ENCODE results near the gene DCAKD. TPM values are rescaled to one million over a fixed set of nuclear protein-coding genes. Genes with fewer than 3 reads are reported as not detected.
"Not testable (repeated sequence)": the region's sequence is repeated elsewhere in the genome, so short reads cannot be mapped to it uniquely, and the experiment has no call there.

DCAKD gene
- polyA plus RNA-seq, 1 donor from 2014 or later = 13.8 TPM

- Mint-ChIP-seq H3K27ac (no peak overlapping the region), H3K36me3 (peaks cover 7% of the 10 kb centered on the region), H3K9me3 (no peaks in the 10 kb centered on the region), H3K4me3 (peak overlapping the region in 1 of 4 donors; percentile 8), H3K27me3 (no peaks in the 10 kb centered on the region), H3K4me1 (peaks cover 13 to 17% (median 16%) of the 10 kb centered on the region in 3 donors)
These were observed 29.7 kb upstream of the DCAKD start for GRCh38 chr17:45081047-45081703.

DNA sequence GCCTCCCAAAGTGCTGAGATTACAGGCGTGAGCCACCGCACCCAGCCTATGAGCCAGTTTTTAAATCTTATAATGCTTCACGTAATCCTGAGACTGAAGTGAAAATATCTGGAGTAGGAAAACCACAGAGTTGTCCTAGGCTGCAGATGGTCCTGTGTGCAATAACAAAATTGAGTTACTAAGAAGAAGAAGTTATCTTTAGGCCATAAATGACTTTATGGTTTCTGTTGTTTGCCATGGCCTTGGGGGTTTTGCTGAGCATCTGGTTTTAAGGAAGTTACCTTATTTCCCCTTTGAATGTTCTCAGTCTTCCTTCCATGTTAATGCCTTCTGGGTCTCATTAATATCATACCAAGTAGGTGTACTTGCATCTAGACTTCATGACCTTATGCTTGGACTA, 26.2 kb upstream of the DCAKD start:
- H3K36me3 Mint-ChIP-seq = peaks cover 7% of the 10 kb centered on the region
- H3K4me1 Mint-ChIP-seq = peaks cover 17 to 18% (median 17%) of the 10 kb centered on the region in 3 donors
- peak overlapping the region in 2 of 3 donors; percentile 69 to 93 for H3K27ac Mint-ChIP-seq
- no peaks in the 10 kb centered on the region for H3K9me3 Mint-ChIP-seq
- H3K4me3 Mint-ChIP-seq = peak overlapping the region in 2 of 4 donors; percentile 55 to 61
- no peaks in the 10 kb centered on the region for H3K27me3 Mint-ChIP-seq

DNA sequence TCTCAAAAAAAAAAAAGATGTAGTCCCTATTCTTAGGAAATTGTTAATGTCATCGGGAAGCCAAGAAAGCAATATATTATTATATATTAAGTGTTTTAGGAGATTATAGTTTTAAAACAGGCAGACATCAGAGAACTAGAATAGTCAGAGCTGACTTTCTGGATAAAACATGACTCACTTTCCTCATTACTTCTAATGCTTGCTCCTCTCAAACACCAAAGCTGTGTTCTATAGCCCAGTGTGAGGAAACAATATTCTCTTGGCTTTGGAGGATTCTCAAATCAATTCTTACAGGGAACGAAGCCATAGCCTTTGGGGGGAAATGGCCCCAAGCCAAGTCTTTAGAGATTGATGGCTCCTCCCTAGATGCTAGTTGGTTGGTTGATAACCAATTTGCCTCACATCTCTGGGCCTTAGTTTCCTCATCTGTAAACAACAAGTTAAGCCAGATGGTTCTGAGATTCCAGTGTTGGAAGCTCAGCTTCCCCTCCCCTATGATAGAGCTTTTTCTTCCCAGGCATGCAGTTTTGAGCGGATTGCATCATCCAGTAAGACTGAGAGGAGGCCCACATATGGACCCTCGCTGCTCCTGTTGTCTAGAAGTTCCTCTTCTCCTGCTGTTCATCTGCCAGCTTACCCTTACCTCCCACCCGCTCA, 22.1 kb upstream of the DCAKD start:
- peaks cover 18 to 22% (median 19%) of the 10 kb centered on the region in 3 donors for H3K4me1 Mint-ChIP-seq
- H3K4me3 Mint-ChIP-seq = no peak overlapping the region
- H3K36me3 Mint-ChIP-seq = peaks cover 3% of the 10 kb centered on the region
- no peaks in the 10 kb centered on the region for H3K27me3 Mint-ChIP-seq
- no peak overlapping the region for H3K27ac Mint-ChIP-seq
- H3K9me3 Mint-ChIP-seq = no peaks in the 10 kb centered on the region

- H3K36me3 Mint-ChIP-seq = peaks cover 2% of the 10 kb centered on the region
- no peak overlapping the region for H3K4me3 Mint-ChIP-seq
- peaks cover 9 to 16% (median 11%) of the 10 kb centered on the region in 3 donors for H3K4me1 Mint-ChIP-seq
- H3K27me3 Mint-ChIP-seq = no peaks in the 10 kb centered on the region
- no peak overlapping the region for H3K27ac Mint-ChIP-seq
- H3K9me3 Mint-ChIP-seq = no peaks in the 10 kb centered on the region
These were observed 19.4 kb upstream of the DCAKD start for GRCh38 chr17:45070809-45071208.

DNA sequence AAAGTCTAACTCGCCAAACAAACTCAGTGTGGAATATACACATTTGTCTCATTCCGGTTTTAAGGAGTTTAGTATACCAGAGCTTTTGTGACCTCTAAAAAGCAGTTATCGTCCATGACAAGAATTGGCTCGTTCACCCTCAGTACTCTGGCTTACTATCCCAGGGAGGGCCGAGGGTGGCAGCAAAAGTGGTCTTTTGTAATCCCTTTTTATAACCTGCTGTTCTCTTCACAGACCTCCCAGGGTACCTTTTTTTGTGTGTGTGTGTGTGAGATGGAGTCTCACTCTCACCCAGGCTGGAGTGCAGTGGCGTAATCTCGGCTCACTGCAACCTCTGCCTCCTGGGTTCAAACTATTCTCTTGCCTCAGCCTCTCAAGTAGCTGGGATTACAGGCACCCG, 18.6 kb upstream of the DCAKD start:
- peaks cover 10 to 16% (median 13%) of the 10 kb centered on the region in 3 donors for H3K4me1 Mint-ChIP-seq
- H3K27ac Mint-ChIP-seq = no peak overlapping the region
- H3K36me3 Mint-ChIP-seq = peaks cover 2% of the 10 kb centered on the region
- no peaks in the 10 kb centered on the region for H3K9me3 Mint-ChIP-seq
- H3K4me3 Mint-ChIP-seq = no peak overlapping the region
- H3K27me3 Mint-ChIP-seq = no peaks in the 10 kb centered on the region

DNA sequence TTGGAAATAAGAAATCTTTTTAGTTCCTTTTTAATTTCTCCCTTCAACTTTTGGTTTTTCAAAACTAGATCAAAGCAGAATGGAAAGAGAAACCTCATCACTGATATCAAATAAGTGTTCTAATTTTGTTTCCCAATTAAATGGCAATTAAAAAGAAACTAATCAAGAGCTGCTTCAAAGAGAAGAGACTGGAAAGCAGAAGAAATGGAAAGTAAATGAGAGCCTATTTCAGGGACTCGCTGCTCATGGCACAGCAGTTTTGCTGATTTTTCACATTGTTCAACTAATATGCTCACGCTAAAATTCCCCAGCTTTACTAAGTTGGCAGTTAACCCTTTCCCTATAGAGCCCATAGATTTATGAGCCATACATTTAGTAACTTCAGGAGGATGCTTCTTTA, 16.2 kb upstream of the DCAKD start:
- H3K27me3 Mint-ChIP-seq = no peaks in the 10 kb centered on the region
- H3K36me3 Mint-ChIP-seq = peaks cover 7% of the 10 kb centered on the region
- peaks cover 17 to 28% (median 21%) of the 10 kb centered on the region in 3 donors for H3K4me1 Mint-ChIP-seq
- peak overlapping the region in 1 of 4 donors; percentile 20 for H3K4me3 Mint-ChIP-seq
- H3K27ac Mint-ChIP-seq = peak overlapping the region in 1 of 3 donors; percentile 41
- no peaks in the 10 kb centered on the region for H3K9me3 Mint-ChIP-seq

DNA sequence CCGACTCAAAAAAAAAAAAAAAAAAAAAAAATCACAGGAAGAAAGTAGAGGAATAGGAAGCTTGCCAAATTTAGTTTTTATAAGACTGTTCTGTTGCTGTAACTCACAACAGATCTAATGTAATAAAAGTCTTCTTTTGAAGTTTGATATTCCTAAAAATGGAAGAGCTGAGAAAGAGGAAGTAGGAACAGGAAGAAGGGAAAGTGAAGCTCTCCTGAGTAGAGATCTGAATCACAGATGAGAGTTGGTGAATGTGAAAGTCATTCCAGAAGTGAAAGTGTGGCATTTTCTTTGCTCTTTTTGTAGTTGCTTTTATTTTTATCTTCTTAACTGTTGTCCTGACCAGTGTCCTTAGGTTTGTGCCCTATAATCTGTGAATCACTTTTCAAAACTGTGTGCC, 11.8 kb upstream of the DCAKD start:
- Mint-ChIP-seq H3K9me3 (no peaks in the 10 kb centered on the region), H3K36me3 (peaks cover 5% of the 10 kb centered on the region), H3K27ac (peak overlapping the region; percentile 15 to 81 (median 49)), H3K27me3 (no peaks in the 10 kb centered on the region), H3K4me1 (peaks cover 29 to 41% (median 39%) of the 10 kb centered on the region in 3 donors), H3K4me3 (peak overlapping the region; percentile 21 to 86 (median 59))

- H3K36me3 Mint-ChIP-seq = peaks cover 5% of the 10 kb centered on the region
- H3K4me1 Mint-ChIP-seq = peaks cover 24 to 35% (median 30%) of the 10 kb centered on the region in 3 donors
- peak overlapping the region; percentile 86 to 100 (median 94) for H3K27ac Mint-ChIP-seq
These were observed 10.3 kb upstream of the DCAKD start for GRCh38 chr17:45061606-45062205.

GRCh38 chr17:45060797-45061605, 9.6 kb upstream of the DCAKD start, which contains the start of gene NMT1:
TSS of gene NMT1 (plus strand) at chr17:45061317. CDS start at chr17:45061330, 13 bp downstream.
- Mint-ChIP-seq H3K4me3 (peak within 1 kb of the TSS; percentile 92 to 100 (median 100)), H3K27ac (peak within 1 kb of the TSS; percentile 86 to 100 (median 94)), H3K27me3 (no peaks in the 10 kb centered on the region), H3K36me3 (peaks cover 5% of the 10 kb centered on the region), H3K9me3 (no peaks in the 10 kb centered on the region), H3K4me1 (peaks cover 24 to 35% (median 30%) of the 10 kb centered on the region in 3 donors)

More at GRCh38 chr17:45061606-45062205, 10.3 kb upstream of the DCAKD start:
- Mint-ChIP-seq H3K27me3 (no peaks in the 10 kb centered on the region), H3K9me3 (no peaks in the 10 kb centered on the region), H3K4me3 (peak overlapping the region; percentile 92 to 100 (median 100))

DNA sequence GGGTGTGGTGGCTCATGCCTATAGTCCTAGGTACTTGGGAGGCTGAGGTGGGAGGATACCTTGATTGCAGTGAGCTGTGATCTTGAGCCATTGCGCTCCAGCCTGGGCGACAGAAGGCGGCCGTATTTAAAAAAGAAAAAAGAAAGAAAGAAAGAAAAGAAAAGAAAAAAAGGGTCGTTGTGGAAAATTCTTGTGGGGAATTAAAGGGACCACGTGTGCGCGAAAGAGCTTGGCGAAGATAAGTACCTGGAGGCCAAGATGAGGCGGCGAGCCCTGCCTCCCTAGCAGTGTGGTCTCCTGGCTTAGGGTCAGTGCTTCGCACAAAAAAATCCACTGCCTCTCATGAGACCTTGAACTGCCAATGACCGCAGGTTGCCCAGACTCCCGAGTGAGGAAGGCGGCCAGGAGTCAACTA, 9.0 kb upstream of the DCAKD start:
- peaks cover 5% of the 10 kb centered on the region for H3K36me3 Mint-ChIP-seq
- peaks cover 24 to 36% (median 30%) of the 10 kb centered on the region in 3 donors for H3K4me1 Mint-ChIP-seq
- H3K4me3 Mint-ChIP-seq = peak overlapping the region; percentile 92 to 100 (median 100)
- no peaks in the 10 kb centered on the region for H3K27me3 Mint-ChIP-seq
- no peaks in the 10 kb centered on the region for H3K9me3 Mint-ChIP-seq
- peak overlapping the region; percentile 86 to 100 (median 94) for H3K27ac Mint-ChIP-seq

GRCh38 chr17:45052052-45052772, 780 bp upstream of the DCAKD start:
- Mint-ChIP-seq H3K27ac (peak overlapping the region; percentile 32 to 87 (median 42)), H3K36me3 (no peaks in the 10 kb centered on the region), H3K9me3 (no peaks in the 10 kb centered on the region), H3K4me3 (peak overlapping the region; percentile 78 to 94 (median 89)), H3K4me1 (peaks cover 13 to 18% (median 17%) of the 10 kb centered on the region in 3 donors), H3K27me3 (no peaks in the 10 kb centered on the region)

DNA sequence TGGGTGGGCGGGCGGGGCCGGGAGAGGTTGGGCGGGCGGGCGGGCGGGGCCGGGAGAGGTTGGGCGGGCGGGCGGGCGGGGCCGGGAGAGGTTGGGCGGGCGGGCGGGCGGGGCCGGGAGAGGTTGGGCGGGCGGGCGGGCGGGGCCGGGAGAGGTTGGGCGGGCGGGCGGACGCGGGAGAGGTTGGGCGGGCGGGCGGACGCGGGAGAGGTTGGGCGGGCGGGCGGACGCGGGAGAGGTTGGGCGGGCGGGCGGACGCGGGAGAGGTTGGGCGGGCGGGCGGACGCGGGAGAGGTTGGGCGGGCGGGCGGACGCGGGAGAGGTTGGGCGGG, 254 bp upstream of the DCAKD start:
- not testable (repeated sequence) for H3K27ac Mint-ChIP-seq, H3K36me3 Mint-ChIP-seq, H3K9me3 Mint-ChIP-seq, H3K27me3 Mint-ChIP-seq
- peak overlapping the region in 2 of 4 donors; percentile 70 to 78 for H3K4me3 Mint-ChIP-seq
- H3K4me1 Mint-ChIP-seq = peaks cover 15 to 19% (median 18%) of the 10 kb centered on the region in 3 donors

DNA sequence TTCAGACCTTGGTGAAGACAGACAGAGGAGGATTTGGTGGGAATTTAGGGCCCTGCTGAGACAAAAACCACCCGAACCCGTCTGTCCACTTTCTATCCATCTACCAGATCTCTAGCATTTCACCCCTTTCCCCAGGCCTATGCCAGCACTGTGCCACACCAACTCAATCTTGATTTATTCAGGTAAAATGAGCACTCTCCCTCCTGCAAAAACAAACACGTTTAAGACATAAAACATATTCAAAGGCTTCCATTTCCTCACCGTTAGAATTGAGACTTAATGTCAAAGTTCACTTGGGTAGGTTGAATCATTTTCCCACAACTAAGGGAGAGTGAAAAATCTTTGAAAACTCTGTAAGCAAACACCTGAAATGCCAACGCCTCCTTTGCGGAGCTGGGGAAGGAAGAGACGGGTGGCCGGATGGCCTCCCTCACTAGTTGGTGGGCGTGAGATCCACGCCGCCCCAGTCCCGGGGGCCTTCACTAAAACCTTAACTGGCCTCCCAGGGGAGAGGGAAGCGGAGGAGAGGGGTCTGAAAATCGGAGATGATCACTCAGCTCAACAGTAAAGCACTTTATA, 862 bp downstream of the DCAKD start:
- Mint-ChIP-seq H3K36me3 (no peaks in the 10 kb centered on the region), H3K27ac (peak overlapping the region; percentile 73 to 97 (median 85)), H3K4me3 (peak overlapping the region; percentile 87 to 96 (median 91)), H3K9me3 (no peaks in the 10 kb centered on the region), H3K4me1 (peaks cover 18 to 19% (median 18%) of the 10 kb centered on the region in 3 donors), H3K27me3 (no peaks in the 10 kb centered on the region)
